Body of pancreas (tissue), 4 donors: ENCODE data around the gene RPS29.

ENCODE experiments used
- CTCF ChIP-seq, 7 experiments: fragments of 450-650 bp in 4 of 7; fragments of 200-600 bp in 3 of 7; sonication (generic) in 3 of 7; IDR thresholded peaks; one replicate each; pipeline ENCODE4 v1.5.1; 2016 to 2019; ENCODE audit warnings: antibody characterized with exemption in 7 of 7
- POLR2A ChIP-seq, 3 donors: fragments of 450-650 bp; IDR thresholded peaks; one replicate each; pipeline ENCODE4 v1.6.1; 2016; ENCODE audit warnings: antibody characterized with exemption in 3 of 3, mild to moderate bottlenecking in 2 of 3

- TF ChIP-seq POLR2A (IDR thresholded peaks at IDR 0.05): no peak
- TF ChIP-seq CTCF (IDR thresholded peaks at IDR 0.05): no peak
These were observed 36.7 kb downstream of the RPS29 start for GRCh38 chr14:49549446-49549845.
